GM23248 (cell line): ENCODE data around the gene AKAP17A.

ENCODE experiments used
- EZH2 ChIP-seq: fragments of 200-600 bp; sonication (generic); IDR thresholded peaks from 2 replicates; pipeline ENCODE4 v1.6.1; 2018; ENCODE audit warnings: antibody characterized with exemption, mild to moderate bottlenecking; ENCODE audit not compliant: insufficient read depth, poor library complexity, severe bottlenecking
- EZH2phosphoT487 ChIP-seq: fragments of 200-600 bp; sonication (generic); IDR thresholded peaks from 2 replicates; pipeline ENCODE4 v1.6.1; 2018; ENCODE audit warnings: antibody characterized with exemption, moderate library complexity, mild to moderate bottlenecking, low read depth; ENCODE audit not compliant: insufficient read depth

DNA sequence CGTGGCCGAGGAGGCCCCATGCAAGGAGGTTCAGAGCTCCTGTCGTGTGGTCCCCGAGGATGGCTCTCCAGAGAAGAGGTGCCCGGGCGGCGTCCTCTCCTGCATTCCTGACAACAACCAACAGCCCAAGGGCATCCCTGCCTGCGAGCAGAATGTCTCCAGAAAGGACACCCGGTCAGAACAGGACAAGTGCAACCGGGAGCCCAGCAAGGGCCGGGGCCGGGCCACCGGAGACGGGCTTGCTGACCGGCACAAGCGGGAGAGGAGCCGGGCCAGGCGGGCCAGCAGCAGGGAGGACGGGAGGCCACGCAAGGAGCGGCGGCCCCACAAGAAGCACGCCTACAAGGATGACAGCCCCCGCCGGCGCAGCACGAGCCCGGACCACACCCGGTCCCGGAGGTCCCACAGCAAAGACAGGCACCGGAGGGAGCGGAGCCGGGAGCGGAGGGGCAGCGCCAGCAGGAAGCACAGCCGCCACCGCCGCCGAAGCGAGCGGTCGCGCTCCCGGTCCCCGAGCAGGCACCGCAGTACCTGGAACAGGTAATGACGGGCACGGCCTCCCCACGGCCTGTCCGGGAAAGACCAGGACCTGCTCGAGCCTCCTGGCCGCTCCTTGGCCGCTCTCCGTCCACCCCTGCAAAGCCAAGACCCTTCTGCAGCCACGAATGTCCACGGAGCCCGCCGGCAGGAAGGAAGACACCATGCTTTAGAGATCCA lies 9.8 kb downstream of the AKAP17A start:
- no peak for TF ChIP-seq EZH2
- TF ChIP-seq EZH2phosphoT487, result no peak
